Uterus (tissue), 4 donors: Measurements from ENCODE around the gene BTLA. TPM values are rescaled to one million over a fixed set of nuclear protein-coding genes. Genes with fewer than 3 reads are reported as not detected.

Experiments
- DNase-seq, 2 donors: peaks; one replicate each; pipeline ENCODE4 v3.0.0-alpha.2; 2019 to 2020
- H3K27ac ChIP-seq, 2 donors: fragments of 200-600 bp; sonication (generic); 1 replicate in 1 of 2; 2 replicates in 1 of 2; pipeline ENCODE4 v1.5.1; 2016 to 2018
- H3K27me3 ChIP-seq, 2 donors: fragments of 200-600 bp; sonication (generic); one replicate each; pipeline ENCODE4 v1.5.1; 2018 to 2019; ENCODE audit warnings: control low read depth in 1 of 2
- H3K36me3 ChIP-seq, 2 donors: fragments of 200-600 bp; sonication (generic); one replicate each; pipeline ENCODE4 v1.5.1; 2019; ENCODE audit warnings: control low read depth in 1 of 2
- H3K4me1 ChIP-seq, 2 donors: fragments of 200-600 bp; sonication (generic); one replicate each; pipeline ENCODE4 v1.5.1; 2018 to 2019; ENCODE audit warnings: control low read depth in 1 of 2
- H3K4me3 ChIP-seq, 2 donors: fragments of 200-600 bp; sonication (generic); 1 replicate in 1 of 2; 2 replicates in 1 of 2; pipeline ENCODE4 v1.5.1; 2018 to 2019; ENCODE audit warnings: mild to moderate bottlenecking in 1 of 2
- H3K9me3 ChIP-seq, 2 donors: fragments of 200-600 bp; sonication (generic); one replicate each; pipeline ENCODE4 v1.5.1; 2019; ENCODE audit warnings: control low read depth in 1 of 2
- CTCF ChIP-seq, 4 experiments: fragments of 200-600 bp in 2 of 4; fragments of 450-650 bp in 2 of 4; sonication (generic) in 2 of 4; IDR thresholded peaks; one replicate each; pipeline ENCODE4 v1.5.1; 2016 to 2019; ENCODE audit warnings: antibody characterized with exemption in 4 of 4, mild to moderate bottlenecking in 2 of 4, moderate library complexity in 1 of 4
- POLR2A ChIP-seq, 2 donors: fragments of 450-650 bp; IDR thresholded peaks; one replicate each; pipeline ENCODE4 v1.6.1; 2016; ENCODE audit warnings: antibody characterized with exemption in 2 of 2, mild to moderate bottlenecking in 1 of 2, moderate library complexity in 1 of 2
- intact Hi-C: fragments of 100-400 bp; cut with DNase I; formaldehyde crosslinking; loops from one replicate; pipeline ENCODE4 v1.15.1; 2023; ENCODE audit warnings: low total_unique reads
- total RNA-seq, 4 donors: library from RNA; depleted of rRNA in 3 of 4; stranded (reverse); fragments of >200 nt in 3 of 4; gene quantifications; one replicate each; pipeline versions ENCODE4 v1.1.0 to v1.2.4, GENCODE V29; 2014 to 2023
- donor health status: DM: yes; HTN: yes; CAD: no.

The BTLA gene
- total RNA-seq, 4 donors from 2014 or later: 0.62 to 0.70 TPM; not detected in 2

GRCh38 chr3:112470788-112471187, 28.5 kb downstream of the BTLA start:
- intact Hi-C loops: no loop called here
- H3K9me3 ChIP-seq: no peaks in the 10 kb centered on the region
- H3K27me3 ChIP-seq: no peaks in the 10 kb centered on the region
- H3K4me3 ChIP-seq: no peak overlapping the region
- TF ChIP-seq CTCF (IDR thresholded peaks at IDR 0.05) (no peak), POLR2A (IDR thresholded peaks at IDR 0.05) (no peak)
- no peak for DNase-seq
- no peak overlapping the region for H3K27ac ChIP-seq
- no peaks in the 10 kb centered on the region for H3K36me3 ChIP-seq
- H3K4me1 ChIP-seq: no peaks in the 10 kb centered on the region

GRCh38 chr3:112469671-112470070, 29.6 kb downstream of the BTLA start:
- Histone ChIP-seq H3K4me1 (no peaks in the 10 kb centered on the region), H3K9me3 (no peaks in the 10 kb centered on the region), H3K27ac (no peak overlapping the region), H3K36me3 (no peaks in the 10 kb centered on the region), H3K27me3 (no peaks in the 10 kb centered on the region), H3K4me3 (no peak overlapping the region)
- DNase-seq: no peak
- TF ChIP-seq POLR2A (IDR thresholded peaks at IDR 0.05) (no peak), CTCF (IDR thresholded peaks at IDR 0.05) (no peak)
- intact Hi-C loops: no loop called here

- Histone ChIP-seq H3K36me3 (no peaks in the 10 kb centered on the region), H3K4me3 (no peak overlapping the region), H3K27ac (no peak overlapping the region), H3K27me3 (no peaks in the 10 kb centered on the region), H3K9me3 (no peaks in the 10 kb centered on the region), H3K4me1 (no peaks in the 10 kb centered on the region)
- TF ChIP-seq POLR2A (IDR thresholded peaks at IDR 0.05): no peak
- no peak for TF ChIP-seq CTCF (IDR thresholded peaks at IDR 0.05)
- intact Hi-C loops: no loop called here
- DNase-seq: no peak
Measured at GRCh38 chr3:112467539-112467938, 31.7 kb downstream of the BTLA start.

GRCh38 chr3:112466020-112466419, 33.3 kb downstream of the BTLA start:
- no peak for DNase-seq
- intact Hi-C loops: no loop called here
- Histone ChIP-seq H3K9me3 (no peaks in the 10 kb centered on the region), H3K4me1 (no peaks in the 10 kb centered on the region), H3K27me3 (no peaks in the 10 kb centered on the region), H3K4me3 (no peak overlapping the region), H3K27ac (no peak overlapping the region), H3K36me3 (no peaks in the 10 kb centered on the region)
- no peak for TF ChIP-seq POLR2A (IDR thresholded peaks at IDR 0.05)
- TF ChIP-seq CTCF (IDR thresholded peaks at IDR 0.05): no peak

- no peaks in the 10 kb centered on the region for H3K4me1 ChIP-seq
- H3K27me3 ChIP-seq: no peaks in the 10 kb centered on the region
- no peak for DNase-seq
- intact Hi-C loops: no loop called here
- H3K27ac ChIP-seq: no peak overlapping the region
- TF ChIP-seq CTCF (IDR thresholded peaks at IDR 0.05): no peak
- TF ChIP-seq POLR2A (IDR thresholded peaks at IDR 0.05): no peak
- no peaks in the 10 kb centered on the region for H3K9me3 ChIP-seq
- no peak overlapping the region for H3K4me3 ChIP-seq
- H3K36me3 ChIP-seq: no peaks in the 10 kb centered on the region
Measured at GRCh38 chr3:112464264-112464663, 35.0 kb downstream of the BTLA start.
